ENCODE results near the gene ELAC1. TPM values are rescaled to one million over a fixed set of nuclear protein-coding genes. Genes with fewer than 3 reads are reported as not detected.

ELAC1 gene
- total and polyA plus RNA-seq, 10 donors: 5.3 to 12.1 (median 9.2) TPM

GRCh38 chr18:50982086-50982801, 14.4 kb downstream of the ELAC1 start:
- no peak overlapping the region for H3K4me3 ChIP-seq
- no peak for DNase-seq
- H3K27ac ChIP-seq: no peak overlapping the region
- no peaks in the 10 kb centered on the region for H3K27me3 ChIP-seq (replicated peaks in 1 of 7)
- 88 to 96% (median 93%) methylated on average over 8 of the region's 8 CpGs for WGBS, 5 donors
- intact Hi-C loops (cut with DNase I; ENCODE audit: low total_unique reads): no loop called here
- no peaks in the 10 kb centered on the region for H3K4me1 ChIP-seq
- peaks cover 0 to 80% (median 32%) of the 10 kb centered on the region in 6 donors for H3K36me3 ChIP-seq
- TF ChIP-seq POLR2AphosphoS5 (IDR thresholded peaks at IDR 0.05) (no peak), CTCF (IDR thresholded peaks at IDR 0.05 in 8 of 11, conservative IDR thresholded peaks at IDR 0.05 in 3 of 11) (no peak), POLR2A (IDR thresholded peaks at IDR 0.05) (no peak)
- peaks cover 0 to 11% (median 6%) of the 10 kb centered on the region in 8 donors for H3K9me3 ChIP-seq

- 92 to 95% (median 94%) methylated on average over 3 of the region's 3 CpGs for WGBS, 5 donors
- intact Hi-C loops (cut with DNase I; ENCODE audit: low total_unique reads): no loop called here
- no peak for TF ChIP-seq POLR2AphosphoS5 (IDR thresholded peaks at IDR 0.05)
- TF ChIP-seq CTCF (IDR thresholded peaks at IDR 0.05 in 8 of 11, conservative IDR thresholded peaks at IDR 0.05 in 3 of 11): no peak
- TF ChIP-seq POLR2A (IDR thresholded peaks at IDR 0.05): no peak
These were observed 15.0 kb downstream of the ELAC1 start for GRCh38 chr18:50982802-50983179.

GRCh38 chr18:50986360-50987087, 18.7 kb downstream of the ELAC1 start:
- H3K4me3 ChIP-seq: no peak overlapping the region
- no peaks in the 10 kb centered on the region for H3K27me3 ChIP-seq (replicated peaks in 1 of 7)
- TF ChIP-seq POLR2AphosphoS5 (IDR thresholded peaks at IDR 0.05) (no peak), CTCF (IDR thresholded peaks at IDR 0.05 in 8 of 11, conservative IDR thresholded peaks at IDR 0.05 in 3 of 11) (no peak), POLR2A (IDR thresholded peaks at IDR 0.05) (no peak)
- H3K4me1 ChIP-seq: no peaks in the 10 kb centered on the region
- WGBS, 5 donors: 84 to 98% (median 90%) methylated on average over 2 of the region's 2 CpGs
- intact Hi-C loops (cut with DNase I; ENCODE audit: low total_unique reads): no loop called here
- no peaks in the 10 kb centered on the region for H3K9me3 ChIP-seq
- H3K36me3 ChIP-seq: peaks cover 0 to 58% (median 13%) of the 10 kb centered on the region in 6 donors
- H3K27ac ChIP-seq: no peak overlapping the region
- DNase-seq: no peak

More at GRCh38 chr18:50982802-50983179, 15.0 kb downstream of the ELAC1 start:
- DNase-seq: no peak
- Histone ChIP-seq H3K9me3 (peaks cover 0 to 6% (median 2%) of the 10 kb centered on the region in 8 donors), H3K4me1 (no peaks in the 10 kb centered on the region), H3K36me3 (peaks cover 0 to 80% (median 26%) of the 10 kb centered on the region in 6 donors), H3K27ac (no peak overlapping the region), H3K27me3 (replicated peaks in 1 of 7) (no peaks in the 10 kb centered on the region), H3K4me3 (no peak overlapping the region)

GRCh38 chr18:50987261-50987660, 19.4 kb downstream of the ELAC1 start:
- TF ChIP-seq POLR2AphosphoS5 (IDR thresholded peaks at IDR 0.05): no peak
- no peak for TF ChIP-seq CTCF (IDR thresholded peaks at IDR 0.05 in 8 of 11, conservative IDR thresholded peaks at IDR 0.05 in 3 of 11)
- TF ChIP-seq POLR2A (IDR thresholded peaks at IDR 0.05): no peak
- Histone ChIP-seq H3K36me3 (peaks cover 0 to 53% (median 13%) of the 10 kb centered on the region in 6 donors), H3K9me3 (no peaks in the 10 kb centered on the region), H3K27ac (no peak overlapping the region), H3K27me3 (replicated peaks in 1 of 7) (no peaks in the 10 kb centered on the region), H3K4me1 (no peaks in the 10 kb centered on the region), H3K4me3 (no peak overlapping the region)
- 66 to 87% (median 80%) methylated on average over 2 of the region's 2 CpGs for WGBS, 5 donors
- intact Hi-C loops (cut with DNase I; ENCODE audit: low total_unique reads): no loop called here
- DNase-seq: no peak
